Measurements from ENCODE around the gene ALDH7A1. TPM values are rescaled to one million over a fixed set of nuclear protein-coding genes. Genes with fewer than 3 reads are reported as not detected.

The ALDH7A1 gene
- total RNA-seq, 1 experiment from 2014 or later = 148 TPM

GRCh38 chr5:126640866-126641265, 45.8 kb upstream of the ALDH7A1 start:
- no peak overlapping the region for H2AK5ac ChIP-seq (ENCODE audit: insufficient read length, low read length)
- H3K14ac ChIP-seq (ENCODE audit: insufficient read depth, low read length) = no peak overlapping the region
- H3K9ac ChIP-seq (ENCODE audit: extremely low read depth, insufficient read length, low read length) = no peak overlapping the region
- H3K79me2 ChIP-seq (ENCODE audit: insufficient read depth, low read length) = no peaks in the 10 kb centered on the region
- H2BK5ac ChIP-seq (ENCODE audit: insufficient read length, low read length) = no peak overlapping the region
- no peak overlapping the region for H3K18ac ChIP-seq (ENCODE audit: insufficient read length, low read depth, low read length)
- WGBS (ENCODE audit: extremely low coverage, insufficient read length, low lambda C conversion rate) = no CpG with 5 or more reads among the region's 1 CpG
- H3K4ac ChIP-seq (ENCODE audit: low read depth, low read length) = no peak overlapping the region
- H3K27me3 ChIP-seq (ENCODE audit: insufficient read depth, low read length) = no peaks in the 10 kb centered on the region
- no peak overlapping the region for H3K27ac ChIP-seq (ENCODE audit: insufficient read length, low read depth, low read length)
- no peak overlapping the region for H2BK120ac ChIP-seq (ENCODE audit: low read depth, low read length, poor library complexity, severe bottlenecking)
- no peak overlapping the region for H3K56ac ChIP-seq (ENCODE audit: insufficient read length, low read depth, low read length)
- H4K91ac ChIP-seq (ENCODE audit: insufficient read length, low read depth, low read length) = no peak overlapping the region
- peaks cover 9 to 11% of the 10 kb centered on the region in 2 experiments for H3K9me3 Mint-ChIP-seq
- H3T11ph ChIP-seq (ENCODE audit: low read length) = no peak overlapping the region
- peaks cover 4 to 9% (median 9%) of the 10 kb centered on the region in 3 experiments; a peak in 5 of 7 replicates for H3K36me3 Mint-ChIP-seq (ENCODE audit: insufficient read depth in 1 of 3, low read depth in 3 of 3)
- no peaks in the 10 kb centered on the region for H3K9me3 ChIP-seq (ENCODE audit: control insufficient read depth, low read depth, low read length)
- no peak overlapping the region for H3K4me3 Mint-ChIP-seq
- no peak overlapping the region for H2BK20ac ChIP-seq (ENCODE audit: low read depth, low read length, poor library complexity, severe bottlenecking)
- no peaks in the 10 kb centered on the region for H3K79me1 ChIP-seq (ENCODE audit: insufficient read depth, low read depth, low read length, poor library complexity, severe bottlenecking)
- no peak overlapping the region; a peak in 1 of 7 replicates for H3K27ac Mint-ChIP-seq
- H3K23me2 ChIP-seq (ENCODE audit: insufficient read length, low read depth, low read length, poor library complexity, severe bottlenecking) = no peaks in the 10 kb centered on the region
- no peak for DNase-seq
- H2AFZ ChIP-seq (ENCODE audit: low read length) = no peak overlapping the region
- H4K8ac ChIP-seq (replicated peaks; ENCODE audit: insufficient read length, low read depth, low read length) = no peak overlapping the region
- H3K4me1 Mint-ChIP-seq = no peaks in the 10 kb centered on the region
- no peak overlapping the region for H2BK15ac ChIP-seq (ENCODE audit: low read depth, low read length)
- no peak overlapping the region for H3K23ac ChIP-seq (ENCODE audit: insufficient read length, low read depth, low read length)
- no peaks in the 10 kb centered on the region for H3K4me1 ChIP-seq (ENCODE audit: insufficient read depth, low read length)
- no peaks in the 10 kb centered on the region for H4K20me1 ChIP-seq (ENCODE audit: control insufficient read depth, insufficient read depth, insufficient read length)
- H4K5ac ChIP-seq (ENCODE audit: insufficient read length, low read depth, low read length) = no peak overlapping the region
- no peak for TF ChIP-seq CTCF (conservative IDR thresholded peaks at IDR 0.05)
- H3K4me2 ChIP-seq (ENCODE audit: insufficient read depth, insufficient read length, low read length) = no peak overlapping the region
- H3K27me3 Mint-ChIP-seq (ENCODE audit: low read depth) = no peaks in the 10 kb centered on the region
- no peak overlapping the region for H2BK12ac ChIP-seq (ENCODE audit: insufficient read length, low read depth, low read length)
